Erythroblast (primary cell): ENCODE results near the gene CEP164.

Experiments
- GATA1 ChIP-seq: IDR thresholded peaks from 2 replicates; pipeline ENCODE4 v1.6.1; 2011; ENCODE audit warnings: low read depth, mild to moderate bottlenecking, control low read depth, low read length, moderate library complexity
- POLR2A ChIP-seq: IDR thresholded peaks from 2 replicates; pipeline ENCODE4 v1.6.1; 2011; ENCODE audit warnings: mild to moderate bottlenecking, low read length

GRCh38 chr11:117462864-117463247 lies 135.2 kb downstream of the CEP164 start:
- no peak for TF ChIP-seq POLR2A
- TF ChIP-seq GATA1 = no peak
